Spleen (tissue), 11 donors: ENCODE data around the gene FN1. TPM values are rescaled to one million over a fixed set of nuclear protein-coding genes. Genes with fewer than 3 reads are reported as not detected.

Source experiments
- DNase-seq: peaks from one replicate; pipeline ENCODE4 v3.0.0-alpha.2; 2020
- H3K27ac ChIP-seq, 8 donors: fragments of 200-600 bp; sonication (generic) in 7 of 8; 1 replicate in 4 of 8; 2 replicates in 4 of 8; pipeline versions ENCODE4 v1.5.0 to v1.8.0; 2016 to 2021; ENCODE audit warnings: inconsistent platforms in 4 of 8, mild to moderate bottlenecking in 4 of 8, moderate library complexity in 1 of 8
- H3K27me3 ChIP-seq, 7 donors: fragments of 200-600 bp; sonication (generic) in 6 of 7; replicated peaks in 1 of 7; 1 replicate in 4 of 7; 2 replicates in 3 of 7; pipeline versions ENCODE4 v1.5.0 to v1.8.0; 2016 to 2021; ENCODE audit warnings: inconsistent platforms in 3 of 7, mild to moderate bottlenecking in 1 of 7
- H3K36me3 ChIP-seq, 6 donors: fragments of 200-600 bp; sonication (generic) in 5 of 6; 1 replicate in 4 of 6; 2 replicates in 2 of 6; pipeline versions ENCODE4 v1.5.0 to v1.8.0; 2016 to 2021; ENCODE audit warnings: inconsistent platforms in 2 of 6
- H3K4me1 ChIP-seq, 6 donors: fragments of 200-600 bp; sonication (generic) in 5 of 6; 1 replicate in 3 of 6; 2 replicates in 3 of 6; pipeline versions ENCODE4 v1.5.0 to v1.8.0; 2016 to 2021; ENCODE audit warnings: inconsistent platforms in 3 of 6
- H3K4me3 ChIP-seq, 8 donors: fragments of 200-600 bp; sonication (generic) in 7 of 8; 1 replicate in 4 of 8; 2 replicates in 4 of 8; pipeline versions ENCODE4 v1.5.0 to v1.8.0; 2016 to 2021; ENCODE audit warnings: inconsistent platforms in 4 of 8, mild to moderate bottlenecking in 4 of 8, moderate library complexity in 2 of 8
- H3K9me3 ChIP-seq, 8 donors: fragments of 200-600 bp; sonication (generic) in 7 of 8; 1 replicate in 4 of 8; 2 replicates in 4 of 8; pipeline versions ENCODE4 v1.5.0 to v1.8.0; 2016 to 2021; ENCODE audit warnings: inconsistent platforms in 4 of 8
- POLR2A ChIP-seq, 3 donors: fragments of 450-650 bp; IDR thresholded peaks; one replicate each; pipeline ENCODE4 v1.5.1; 2017; ENCODE audit warnings: antibody characterized with exemption in 3 of 3, mild to moderate bottlenecking in 1 of 3
- POLR2AphosphoS5 ChIP-seq, 3 donors: sonication (generic); formaldehyde crosslinking; IDR thresholded peaks; one replicate each; pipeline ENCODE4 v1.5.1; 2017; ENCODE audit warnings: antibody characterized with exemption in 3 of 3
- WGBS, 5 donors: extraction: QIAGEN DNeasy Blood & Tissue Kit in 3 of 5; methylation state at CpG; one replicate each; pipeline versions ENCODE4 v1.1.5 to v1.1.7; 2013 to 2018; 5-methylcytosine and 5-hydroxymethylcytosine counted together
- intact Hi-C: fragments of 100-400 bp; cut with DNase I; formaldehyde crosslinking; loops from one replicate; pipeline ENCODE4 v1.15.0; 2023; ENCODE audit warnings: low total_unique reads
- polyA plus RNA-seq, 3 donors: library from polyadenylated mRNA; stranded (reverse); fragments of 200-250 nt; gene quantifications; one replicate each; pipeline ENCODE4 v1.2.1, GENCODE V29; 2013
- total RNA-seq, 7 donors: library from RNA; depleted of rRNA in 3 of 7; stranded (reverse); fragments of >200 nt in 3 of 7; fragmentation: NEBNext Ultra II Directional in 4 of 7; extraction: Animal tissue kit (Norgen Biotek cat#: 25700) in 4 of 7; gene quantifications; one replicate each; pipeline versions ENCODE4 v1.1.0 to v1.2.1, GENCODE V29; 2016 to 2021
- TF ChIP-seq, protein P1 (sequence below), 11 experiments: fragments of 200-600 bp in 7 of 11; fragments of 450-650 bp in 4 of 11; sonication (generic) in 4 of 11; IDR thresholded peaks in 8 of 11; conservative IDR thresholded peaks in 3 of 11; 1 replicate in 7 of 11; 2 replicates in 4 of 11; pipeline versions ENCODE4 v1.4.0 to v1.8.0; 2016 to 2021; ENCODE audit warnings: antibody characterized with exemption in 11 of 11, inconsistent platforms in 4 of 11, mild to moderate bottlenecking in 1 of 11
- donor health status: healthy with polysubstance abuse.
- donor health status: DM: no; HTN: no; CAD: no; lungs with moderate emphysema.
- donor health status: DM: no; HTN: no; CAD: no.
- donor health status: Bipolar disorder and iron deficiency.
- donor health status: healthy.
- donor health status: DM: no; HTN: no; CAD: no.
- donor health status: DM: yes; HTN: yes; CAD: no.

FN1 gene
- total and polyA plus RNA-seq, 10 donors, result 28.0 to 104 (median 35.8) TPM

DNA sequence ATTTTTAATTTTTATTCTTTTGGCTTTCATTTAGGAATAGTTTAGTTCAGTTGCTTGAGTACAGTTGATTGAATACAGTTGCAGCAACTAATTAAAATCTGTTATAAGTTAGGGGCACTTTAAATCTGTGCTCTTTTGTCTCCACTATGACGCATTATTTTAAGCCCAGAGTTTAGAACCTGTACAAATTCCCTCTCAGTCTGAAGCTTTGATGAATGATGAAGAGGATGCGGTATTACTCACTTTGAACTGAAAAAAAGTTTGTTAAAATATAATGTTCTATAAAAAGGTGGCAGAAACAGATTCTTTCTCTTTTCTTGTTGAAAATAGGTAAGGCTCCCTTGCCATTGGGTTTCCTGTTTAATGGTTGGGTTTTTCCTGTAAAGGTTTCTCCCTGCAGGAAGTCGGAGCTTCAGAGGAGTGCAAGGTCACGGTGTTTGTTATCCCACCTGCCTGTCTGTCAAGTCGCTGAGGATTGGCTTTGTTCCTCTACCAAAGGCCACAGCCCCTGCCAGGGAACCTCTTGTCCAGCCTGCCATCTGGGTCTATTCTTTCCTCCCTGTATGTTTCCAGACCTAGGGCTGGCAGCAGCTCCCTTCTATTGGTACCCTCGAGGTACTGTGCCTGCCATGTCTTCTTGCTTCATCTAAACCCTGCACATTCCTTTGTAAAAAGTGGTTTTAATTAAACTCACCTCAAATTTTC, 43.8 kb upstream of the FN1 start:
- Histone ChIP-seq H3K4me3 (no peak overlapping the region), H3K27ac (no peak overlapping the region), H3K4me1 (no peaks in the 10 kb centered on the region), H3K27me3 (no peaks in the 10 kb centered on the region), H3K9me3 (no peaks in the 10 kb centered on the region), H3K36me3 (no peaks in the 10 kb centered on the region)
- TF ChIP-seq POLR2AphosphoS5 (IDR thresholded peaks at IDR 0.05) (no peak), POLR2A (IDR thresholded peaks at IDR 0.05) (no peak)
- TF ChIP-seq, protein P1, sequence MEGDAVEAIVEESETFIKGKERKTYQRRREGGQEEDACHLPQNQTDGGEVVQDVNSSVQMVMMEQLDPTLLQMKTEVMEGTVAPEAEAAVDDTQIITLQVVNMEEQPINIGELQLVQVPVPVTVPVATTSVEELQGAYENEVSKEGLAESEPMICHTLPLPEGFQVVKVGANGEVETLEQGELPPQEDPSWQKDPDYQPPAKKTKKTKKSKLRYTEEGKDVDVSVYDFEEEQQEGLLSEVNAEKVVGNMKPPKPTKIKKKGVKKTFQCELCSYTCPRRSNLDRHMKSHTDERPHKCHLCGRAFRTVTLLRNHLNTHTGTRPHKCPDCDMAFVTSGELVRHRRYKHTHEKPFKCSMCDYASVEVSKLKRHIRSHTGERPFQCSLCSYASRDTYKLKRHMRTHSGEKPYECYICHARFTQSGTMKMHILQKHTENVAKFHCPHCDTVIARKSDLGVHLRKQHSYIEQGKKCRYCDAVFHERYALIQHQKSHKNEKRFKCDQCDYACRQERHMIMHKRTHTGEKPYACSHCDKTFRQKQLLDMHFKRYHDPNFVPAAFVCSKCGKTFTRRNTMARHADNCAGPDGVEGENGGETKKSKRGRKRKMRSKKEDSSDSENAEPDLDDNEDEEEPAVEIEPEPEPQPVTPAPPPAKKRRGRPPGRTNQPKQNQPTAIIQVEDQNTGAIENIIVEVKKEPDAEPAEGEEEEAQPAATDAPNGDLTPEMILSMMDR (IDR thresholded peaks at IDR 0.05 in 8 of 11, conservative IDR thresholded peaks at IDR 0.05 in 3 of 11), result no peak
- DNase-seq, result no peak
- intact Hi-C loops, result no loop called here
- 59 to 74% (median 67%) methylated on average over 6 of the region's 6 CpGs for WGBS, 5 donors

DNA sequence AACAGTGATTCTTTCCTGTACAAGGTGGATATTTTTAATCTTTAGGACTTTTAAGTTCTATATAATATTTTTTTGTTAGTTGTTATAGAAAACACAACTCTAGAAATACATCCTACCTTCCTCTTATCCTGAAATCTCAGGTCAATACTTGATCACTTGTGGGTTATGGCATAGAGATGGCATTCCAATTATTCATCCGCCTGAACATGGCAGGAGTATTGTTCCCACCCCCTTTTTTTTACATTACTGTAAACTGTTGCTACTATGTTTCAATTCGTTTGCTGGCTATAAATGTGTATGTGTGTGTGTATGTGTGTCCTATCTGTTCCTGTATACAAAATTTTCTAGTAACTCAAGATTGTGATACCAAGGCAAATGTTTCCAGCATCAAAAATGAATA, 43.3 kb upstream of the FN1 start:
- no peaks in the 10 kb centered on the region for H3K4me1 ChIP-seq
- DNase-seq, result no peak
- H3K4me3 ChIP-seq, result no peak overlapping the region
- no peak overlapping the region for H3K27ac ChIP-seq
- H3K36me3 ChIP-seq, result no peaks in the 10 kb centered on the region
- intact Hi-C loops, result no loop called here
- H3K27me3 ChIP-seq, result peaks cover 0 to 4% (median 0%) of the 10 kb centered on the region in 7 donors
- H3K9me3 ChIP-seq, result no peaks in the 10 kb centered on the region
- WGBS, 5 donors, result 77 to 92% (median 86%) methylated on average over 2 of the region's 2 CpGs
- no peak for TF ChIP-seq POLR2A (IDR thresholded peaks at IDR 0.05)

DNA sequence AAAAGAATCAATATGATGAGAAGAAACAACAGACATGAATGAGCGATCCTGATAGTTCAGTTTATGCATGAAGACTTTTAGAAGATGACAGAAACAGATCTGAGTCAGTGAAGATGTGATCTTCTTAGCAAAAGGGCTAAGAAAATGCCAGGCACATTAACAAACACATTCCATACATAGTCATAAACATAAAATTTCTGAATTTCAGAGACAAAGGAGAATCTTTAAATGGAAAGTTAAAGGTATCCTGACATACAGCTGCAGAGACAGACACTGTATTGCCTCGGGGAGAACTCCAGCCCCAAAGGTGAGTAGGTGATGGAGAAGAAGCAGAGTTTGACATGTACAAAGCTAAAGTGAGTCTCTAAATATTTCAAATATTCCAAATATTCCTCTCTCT, 40.6 kb upstream of the FN1 start:
- peaks cover 0 to 4% (median 0%) of the 10 kb centered on the region in 7 donors for H3K27me3 ChIP-seq
- WGBS, 5 donors, result 66 to 88% (median 79%) methylated on average over 2 of the region's 2 CpGs

DNA sequence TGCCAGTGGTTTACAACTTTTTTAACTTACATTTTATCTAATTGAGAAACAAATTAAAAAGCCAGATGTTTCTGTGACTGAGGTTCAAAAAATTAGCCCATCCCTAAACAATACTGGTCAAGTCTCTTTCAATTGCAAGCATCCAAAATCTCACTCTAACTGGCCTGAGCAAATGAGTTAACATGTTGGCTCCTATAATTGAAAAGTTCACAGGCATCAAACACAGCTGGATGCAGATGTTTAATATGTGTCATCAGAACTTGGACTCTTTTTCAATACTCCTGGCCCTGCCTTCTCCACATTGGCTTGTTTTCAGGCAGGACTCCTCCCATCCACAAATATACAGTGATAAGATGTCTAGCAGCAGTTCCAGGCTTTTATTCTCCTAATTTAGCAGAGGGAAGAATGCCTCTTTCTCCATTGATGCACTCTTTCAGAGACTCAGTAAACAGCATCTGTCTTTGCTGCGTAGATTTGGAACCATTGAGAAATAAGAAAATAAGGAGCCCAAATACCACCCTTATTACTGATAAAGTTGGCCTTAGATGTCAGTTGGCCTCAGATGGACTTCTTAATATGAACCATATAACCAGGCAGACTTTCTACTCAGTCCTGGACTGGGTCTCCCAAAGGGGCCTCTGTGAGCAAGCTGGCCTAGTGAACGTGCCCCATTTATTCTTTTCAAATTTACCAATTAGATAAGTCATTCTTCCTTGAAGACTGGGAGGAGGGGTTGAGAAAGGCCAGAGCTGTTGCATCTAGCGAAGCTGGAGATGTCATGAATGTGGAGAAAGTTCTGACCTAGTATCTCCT, 30.4 kb upstream of the FN1 start:
- TF ChIP-seq POLR2A (IDR thresholded peaks at IDR 0.05), result no peak
- TF ChIP-seq POLR2AphosphoS5 (IDR thresholded peaks at IDR 0.05), result no peak
- TF ChIP-seq, protein P1 (IDR thresholded peaks at IDR 0.05 in 8 of 11, conservative IDR thresholded peaks at IDR 0.05 in 3 of 11), result no peak
- H3K36me3 ChIP-seq, result no peaks in the 10 kb centered on the region
- WGBS, 5 donors, result 75 to 87% (median 81%) methylated on average over 3 of the region's 3 CpGs
- no peak overlapping the region for H3K4me3 ChIP-seq
- no peaks in the 10 kb centered on the region for H3K27me3 ChIP-seq
- intact Hi-C loops, result no loop called here
- H3K4me1 ChIP-seq, result no peaks in the 10 kb centered on the region
- no peak for DNase-seq
- H3K9me3 ChIP-seq, result no peaks in the 10 kb centered on the region
- no peak overlapping the region for H3K27ac ChIP-seq

More for the DNA sequence above, 40.6 kb upstream of the FN1 start:
- intact Hi-C loops, result no loop called here
- H3K36me3 ChIP-seq, result no peaks in the 10 kb centered on the region
- no peak overlapping the region for H3K4me3 ChIP-seq
- no peaks in the 10 kb centered on the region for H3K9me3 ChIP-seq
- H3K4me1 ChIP-seq, result no peaks in the 10 kb centered on the region
- no peak for DNase-seq
- no peak overlapping the region for H3K27ac ChIP-seq
- TF ChIP-seq POLR2AphosphoS5 (IDR thresholded peaks at IDR 0.05) (no peak), POLR2A (IDR thresholded peaks at IDR 0.05) (no peak)
- TF ChIP-seq, protein P1 (IDR thresholded peaks at IDR 0.05 in 8 of 11, conservative IDR thresholded peaks at IDR 0.05 in 3 of 11), result no peak
